Gastroesophageal sphincter (tissue), 4 donors: ENCODE results near the gene KCND3. TPM values are rescaled to one million over a fixed set of nuclear protein-coding genes. Genes with fewer than 3 reads are reported as not detected.

Experiments
- ATAC-seq: fragments of 150-250 bp; one replicate; pipeline ENCODE4 v1.9.1; 2016; ENCODE audit warnings: mild to moderate bottlenecking, moderate library complexity
- H3K27ac ChIP-seq, 4 donors: fragments of 200-600 bp; sonication (generic) in 3 of 4; 1 replicate in 3 of 4; 2 replicates in 1 of 4; pipeline ENCODE4 v1.5.1; 2016 to 2019
- H3K27me3 ChIP-seq: fragments of 200-600 bp; sonication (generic); one replicate; pipeline ENCODE4 v1.5.1; 2019
- H3K36me3 ChIP-seq, 2 donors: fragments of 200-600 bp; sonication (generic); one replicate each; pipeline ENCODE4 v1.5.1; 2019; ENCODE audit warnings: control low read depth in 1 of 2
- H3K4me1 ChIP-seq, 3 donors: fragments of 200-600 bp; sonication (generic); 1 replicate in 2 of 3; 2 replicates in 1 of 3; pipeline ENCODE4 v1.5.1; 2016 to 2019; ENCODE audit warnings: control low read depth in 2 of 3
- H3K4me3 ChIP-seq, 2 donors: fragments of 200-600 bp; sonication (generic); one replicate each; pipeline ENCODE4 v1.5.1; 2019; ENCODE audit warnings: mild to moderate bottlenecking in 1 of 2, moderate library complexity in 1 of 2
- H3K9me3 ChIP-seq, 3 donors: fragments of 200-600 bp; sonication (generic); one replicate each; pipeline ENCODE4 v1.5.1; 2017 to 2019; ENCODE audit warnings: control low read depth in 2 of 3
- EP300 ChIP-seq: sonication (generic); formaldehyde crosslinking; IDR thresholded peaks from one replicate; pipeline ENCODE4 v1.6.1; 2017; ENCODE audit warnings: antibody characterized with exemption, mild to moderate bottlenecking
- POLR2A ChIP-seq, 2 donors: fragments of 450-650 bp; IDR thresholded peaks; one replicate each; pipeline ENCODE4 v1.6.1; 2017; ENCODE audit warnings: antibody characterized with exemption in 2 of 2, mild to moderate bottlenecking in 2 of 2, moderate library complexity in 1 of 2
- POLR2AphosphoS5 ChIP-seq: sonication (generic); formaldehyde crosslinking; IDR thresholded peaks from one replicate; pipeline ENCODE4 v1.6.1; 2017; ENCODE audit warnings: antibody characterized with exemption
- WGBS, 2 donors: methylation state at CpG; one replicate each; pipeline ENCODE4 v1.1.5; 2018; ENCODE audit warnings: low coverage in 1 of 2; 5-methylcytosine and 5-hydroxymethylcytosine counted together
- total RNA-seq, 4 donors: library from RNA; depleted of rRNA; stranded (reverse); fragments of >200 nt; gene quantifications; one replicate each; pipeline ENCODE4 v1.1.0, GENCODE V29; 2016
- TF ChIP-seq, protein P1 (sequence below), 4 experiments: fragments of 200-600 bp in 2 of 4; fragments of 450-650 bp in 2 of 4; sonication (generic) in 1 of 4; IDR thresholded peaks; one replicate each; pipeline ENCODE4 v1.5.1; 2017 to 2019; ENCODE audit warnings: antibody characterized with exemption in 4 of 4, mild to moderate bottlenecking in 2 of 4, moderate library complexity in 2 of 4

Gene KCND3
- total RNA-seq, 4 donors from 2014 or later = 36.2 to 58.7 (median 57.4) TPM

DNA sequence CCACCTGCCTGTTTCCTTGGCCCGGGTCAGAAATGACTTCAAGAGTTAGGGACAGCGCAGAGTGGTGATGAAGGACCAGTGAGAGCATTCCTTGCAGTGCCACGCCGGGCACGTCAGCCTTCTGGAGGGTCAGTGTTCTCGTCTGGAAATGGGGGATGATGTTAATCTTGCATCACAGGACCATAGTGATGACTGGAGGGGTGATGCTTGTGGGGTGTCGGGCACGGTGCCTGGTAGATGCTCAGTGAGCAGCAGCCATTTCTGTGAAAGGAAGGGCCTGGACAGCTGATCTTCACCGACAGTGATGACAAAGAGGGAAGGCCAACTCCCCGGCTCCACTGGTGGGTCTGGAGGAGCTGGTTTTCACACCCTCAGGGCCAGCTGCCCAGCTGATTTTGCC, 177.6 kb downstream of the KCND3 start:
- WGBS, 2 donors = 88% methylated on average over 7 of the region's 10 CpGs; no CpG with 5 or more reads in 1 of the 2 donors
- Histone ChIP-seq H3K9me3 (no peaks in the 10 kb centered on the region), H3K36me3 (no peaks in the 10 kb centered on the region), H3K4me3 (no peak overlapping the region), H3K4me1 (no peaks in the 10 kb centered on the region), H3K27me3 (no peaks in the 10 kb centered on the region), H3K27ac (no peak overlapping the region)
- ATAC-seq = no peak
- no peak for TF ChIP-seq POLR2AphosphoS5
- no peak for TF ChIP-seq EP300
- TF ChIP-seq, protein P1, sequence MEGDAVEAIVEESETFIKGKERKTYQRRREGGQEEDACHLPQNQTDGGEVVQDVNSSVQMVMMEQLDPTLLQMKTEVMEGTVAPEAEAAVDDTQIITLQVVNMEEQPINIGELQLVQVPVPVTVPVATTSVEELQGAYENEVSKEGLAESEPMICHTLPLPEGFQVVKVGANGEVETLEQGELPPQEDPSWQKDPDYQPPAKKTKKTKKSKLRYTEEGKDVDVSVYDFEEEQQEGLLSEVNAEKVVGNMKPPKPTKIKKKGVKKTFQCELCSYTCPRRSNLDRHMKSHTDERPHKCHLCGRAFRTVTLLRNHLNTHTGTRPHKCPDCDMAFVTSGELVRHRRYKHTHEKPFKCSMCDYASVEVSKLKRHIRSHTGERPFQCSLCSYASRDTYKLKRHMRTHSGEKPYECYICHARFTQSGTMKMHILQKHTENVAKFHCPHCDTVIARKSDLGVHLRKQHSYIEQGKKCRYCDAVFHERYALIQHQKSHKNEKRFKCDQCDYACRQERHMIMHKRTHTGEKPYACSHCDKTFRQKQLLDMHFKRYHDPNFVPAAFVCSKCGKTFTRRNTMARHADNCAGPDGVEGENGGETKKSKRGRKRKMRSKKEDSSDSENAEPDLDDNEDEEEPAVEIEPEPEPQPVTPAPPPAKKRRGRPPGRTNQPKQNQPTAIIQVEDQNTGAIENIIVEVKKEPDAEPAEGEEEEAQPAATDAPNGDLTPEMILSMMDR (IDR thresholded peaks at IDR 0.05) = no peak

DNA sequence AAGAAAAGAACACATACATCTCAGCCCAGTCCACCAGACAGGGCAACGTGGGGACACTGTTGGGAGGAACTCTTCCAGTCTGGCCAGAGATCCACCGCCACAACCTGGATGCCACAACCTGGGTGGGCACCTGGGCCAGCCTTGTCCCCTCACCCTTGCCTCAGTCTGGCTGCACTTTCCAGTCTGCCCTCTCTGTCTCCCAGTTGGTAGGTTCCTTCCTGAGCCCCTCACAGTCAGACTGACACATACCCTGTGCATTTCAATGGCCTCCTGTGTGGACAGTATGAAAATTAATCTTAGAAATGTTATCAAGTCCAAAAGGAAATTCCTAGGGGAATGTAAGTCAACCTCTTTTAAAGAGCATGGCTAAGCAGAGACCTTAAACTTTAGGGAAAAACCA, 184.2 kb downstream of the KCND3 start:
- ATAC-seq = no peak
- TF ChIP-seq POLR2A (IDR thresholded peaks at IDR 0.05) = no peak
- TF ChIP-seq POLR2AphosphoS5 = no peak
- TF ChIP-seq EP300 = no peak
- TF ChIP-seq, protein P1 (IDR thresholded peaks at IDR 0.05) = no peak
- no peaks in the 10 kb centered on the region for H3K9me3 ChIP-seq
- no peaks in the 10 kb centered on the region for H3K27me3 ChIP-seq
- H3K36me3 ChIP-seq = no peaks in the 10 kb centered on the region
- peaks cover 0 to 9% (median 0%) of the 10 kb centered on the region in 3 donors for H3K4me1 ChIP-seq
- H3K27ac ChIP-seq = no peak overlapping the region
- H3K4me3 ChIP-seq = no peak overlapping the region
- WGBS, 2 donors = 71% methylated on average over 1 of the region's 2 CpGs; no CpG with 5 or more reads in 1 of the 2 donors

DNA sequence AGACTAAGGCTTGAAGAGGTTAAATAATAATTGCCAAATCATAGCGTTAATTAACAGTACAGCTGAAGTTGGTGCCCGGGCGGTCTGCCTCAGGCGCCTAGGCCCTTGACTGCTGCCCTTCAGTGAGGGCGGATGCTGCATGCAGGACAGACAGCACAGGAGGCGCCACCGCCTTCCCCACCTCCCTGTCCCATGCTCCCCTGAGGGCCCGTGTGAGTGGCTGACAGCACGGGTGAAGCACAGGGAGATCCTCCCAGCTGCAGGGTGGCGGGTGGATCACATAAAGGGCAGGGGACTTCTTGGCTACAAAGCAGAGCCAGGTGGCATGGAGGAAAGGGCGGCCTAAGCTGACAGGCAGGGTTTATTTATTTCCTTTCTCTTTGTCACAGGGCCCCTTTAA, 184.7 kb downstream of the KCND3 start:
- 92% methylated on average over 6 of the region's 11 CpGs; no CpG with 5 or more reads in 1 of the 2 donors for WGBS, 2 donors
- TF ChIP-seq, protein P1 (IDR thresholded peaks at IDR 0.05) = no peak
- TF ChIP-seq POLR2AphosphoS5 = no peak
- TF ChIP-seq EP300 = no peak
- no peak for TF ChIP-seq POLR2A (IDR thresholded peaks at IDR 0.05)
- H3K4me1 ChIP-seq = peaks cover 0 to 9% (median 0%) of the 10 kb centered on the region in 3 donors
- H3K27me3 ChIP-seq = no peaks in the 10 kb centered on the region
- no peak overlapping the region for H3K4me3 ChIP-seq
- H3K9me3 ChIP-seq = no peaks in the 10 kb centered on the region
- no peaks in the 10 kb centered on the region for H3K36me3 ChIP-seq
- H3K27ac ChIP-seq = no peak overlapping the region
- ATAC-seq = no peak

DNA sequence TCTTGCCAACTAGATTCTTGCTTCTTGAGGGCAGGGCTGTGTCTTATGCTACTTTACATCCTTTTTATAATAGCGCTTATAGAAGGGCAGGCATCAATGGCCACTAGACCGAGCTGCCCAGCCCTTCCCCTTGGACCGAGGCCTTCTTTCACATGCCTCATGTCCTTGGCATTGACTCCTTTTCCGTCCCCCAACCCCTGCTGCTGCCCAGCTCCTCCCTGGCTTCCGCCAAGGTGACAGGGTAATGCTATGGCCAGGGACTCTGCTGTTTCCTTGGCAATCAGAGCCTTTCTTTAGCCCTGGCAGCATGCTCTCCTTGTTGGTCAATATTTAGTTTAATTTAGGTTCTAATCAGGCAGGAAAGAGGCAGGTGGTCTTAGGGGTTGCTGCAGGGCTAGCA, 185.5 kb downstream of the KCND3 start:
- Histone ChIP-seq H3K27me3 (no peaks in the 10 kb centered on the region), H3K4me1 (peaks cover 0 to 9% (median 0%) of the 10 kb centered on the region in 3 donors), H3K36me3 (no peaks in the 10 kb centered on the region), H3K27ac (no peak overlapping the region), H3K9me3 (no peaks in the 10 kb centered on the region), H3K4me3 (no peak overlapping the region)
- whole genome bisulfite sequencing, 2 donors = 83 to 95% methylated on average over 5 of the region's 5 CpGs
- ATAC-seq = no peak
- TF ChIP-seq EP300 (no peak), POLR2AphosphoS5 (no peak), POLR2A (IDR thresholded peaks at IDR 0.05) (no peak)
- TF ChIP-seq, protein P1 (IDR thresholded peaks at IDR 0.05) = no peak

DNA sequence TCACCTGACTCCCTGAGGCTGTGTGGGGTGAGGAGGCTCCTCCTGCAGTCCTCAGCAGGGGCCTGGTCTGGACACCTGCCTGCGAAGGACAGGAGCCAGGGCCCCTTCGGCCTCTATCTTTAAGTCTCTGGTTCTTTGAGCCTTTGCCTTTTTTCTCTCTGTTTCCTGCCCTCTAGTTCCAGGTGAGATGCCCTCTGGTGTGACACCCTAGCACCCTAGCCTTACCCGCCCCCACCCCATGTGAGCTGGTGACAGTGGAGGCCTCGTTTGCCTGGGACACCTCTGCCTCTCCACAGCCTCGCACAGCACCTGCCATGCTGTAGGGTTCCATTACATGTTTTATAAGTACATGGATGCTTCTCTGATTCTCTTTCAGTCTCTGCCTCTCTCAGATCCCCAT, 186.5 kb downstream of the KCND3 start:
- no peak for TF ChIP-seq POLR2A (IDR thresholded peaks at IDR 0.05)
- no peak for TF ChIP-seq POLR2AphosphoS5
- no peak for TF ChIP-seq EP300
- TF ChIP-seq, protein P1 (IDR thresholded peaks at IDR 0.05) = no peak
- Histone ChIP-seq H3K4me1 (peaks cover 0 to 9% (median 0%) of the 10 kb centered on the region in 3 donors), H3K9me3 (no peaks in the 10 kb centered on the region), H3K27me3 (no peaks in the 10 kb centered on the region), H3K27ac (no peak overlapping the region), H3K36me3 (no peaks in the 10 kb centered on the region), H3K4me3 (no peak overlapping the region)
- WGBS, 2 donors = 83 to 100% methylated on average over 1 of the region's 5 CpGs
- no peak for ATAC-seq
